Adrenal gland (tissue), 5 donors: ENCODE results near the gene S100A9.

Experiments
- POLR2A ChIP-seq, 2 donors: fragments of 450-650 bp; IDR thresholded peaks; one replicate each; pipeline ENCODE4 v1.6.1; 2017; ENCODE audit warnings: antibody characterized with exemption in 2 of 2, mild to moderate bottlenecking in 2 of 2, moderate library complexity in 1 of 2
- TF ChIP-seq, protein P1 (sequence below), 6 experiments: fragments of 450-650 bp in 4 of 6; fragments of 200-600 bp in 2 of 6; sonication (generic) in 1 of 6; IDR thresholded peaks; 1 replicate in 5 of 6; 2 replicates in 1 of 6; pipeline versions ENCODE4 v1.5.1 to v1.8.0; 2016 to 2021; ENCODE audit warnings: antibody characterized with exemption in 6 of 6, mild to moderate bottlenecking in 2 of 6, moderate library complexity in 1 of 6
- donor health status: DM: no; HTN: no; CAD: no.

DNA sequence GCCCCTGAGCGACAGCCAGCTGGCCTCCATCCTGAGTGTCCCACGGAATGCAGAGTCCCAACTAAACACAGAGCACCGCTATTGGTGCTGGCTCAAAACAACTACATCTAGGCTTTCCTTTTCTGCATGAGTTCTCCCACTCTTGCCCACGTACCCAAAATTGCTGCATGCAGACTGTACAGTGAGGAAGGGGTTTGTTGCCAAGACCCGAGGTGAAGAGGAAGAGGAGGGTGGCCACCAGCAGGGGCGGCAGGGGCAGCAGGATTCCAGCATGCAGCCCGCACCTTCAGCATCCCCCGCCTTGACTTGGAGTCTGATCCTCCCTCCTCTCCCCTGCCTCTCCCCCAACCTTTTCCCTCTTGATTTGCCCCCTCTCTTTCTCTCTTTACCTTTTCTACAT lies 8.0 kb downstream of the S100A9 start:
- TF ChIP-seq POLR2A (IDR thresholded peaks at IDR 0.05), result no peak
- TF ChIP-seq, protein P1, sequence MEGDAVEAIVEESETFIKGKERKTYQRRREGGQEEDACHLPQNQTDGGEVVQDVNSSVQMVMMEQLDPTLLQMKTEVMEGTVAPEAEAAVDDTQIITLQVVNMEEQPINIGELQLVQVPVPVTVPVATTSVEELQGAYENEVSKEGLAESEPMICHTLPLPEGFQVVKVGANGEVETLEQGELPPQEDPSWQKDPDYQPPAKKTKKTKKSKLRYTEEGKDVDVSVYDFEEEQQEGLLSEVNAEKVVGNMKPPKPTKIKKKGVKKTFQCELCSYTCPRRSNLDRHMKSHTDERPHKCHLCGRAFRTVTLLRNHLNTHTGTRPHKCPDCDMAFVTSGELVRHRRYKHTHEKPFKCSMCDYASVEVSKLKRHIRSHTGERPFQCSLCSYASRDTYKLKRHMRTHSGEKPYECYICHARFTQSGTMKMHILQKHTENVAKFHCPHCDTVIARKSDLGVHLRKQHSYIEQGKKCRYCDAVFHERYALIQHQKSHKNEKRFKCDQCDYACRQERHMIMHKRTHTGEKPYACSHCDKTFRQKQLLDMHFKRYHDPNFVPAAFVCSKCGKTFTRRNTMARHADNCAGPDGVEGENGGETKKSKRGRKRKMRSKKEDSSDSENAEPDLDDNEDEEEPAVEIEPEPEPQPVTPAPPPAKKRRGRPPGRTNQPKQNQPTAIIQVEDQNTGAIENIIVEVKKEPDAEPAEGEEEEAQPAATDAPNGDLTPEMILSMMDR (IDR thresholded peaks at IDR 0.05), result no peak
